ENCODE data around the gene DST.
"Not testable (repeated sequence)": the region's sequence is repeated elsewhere in the genome, so short reads cannot be mapped to it uniquely, and the experiment has no call there.

DST gene

DNA sequence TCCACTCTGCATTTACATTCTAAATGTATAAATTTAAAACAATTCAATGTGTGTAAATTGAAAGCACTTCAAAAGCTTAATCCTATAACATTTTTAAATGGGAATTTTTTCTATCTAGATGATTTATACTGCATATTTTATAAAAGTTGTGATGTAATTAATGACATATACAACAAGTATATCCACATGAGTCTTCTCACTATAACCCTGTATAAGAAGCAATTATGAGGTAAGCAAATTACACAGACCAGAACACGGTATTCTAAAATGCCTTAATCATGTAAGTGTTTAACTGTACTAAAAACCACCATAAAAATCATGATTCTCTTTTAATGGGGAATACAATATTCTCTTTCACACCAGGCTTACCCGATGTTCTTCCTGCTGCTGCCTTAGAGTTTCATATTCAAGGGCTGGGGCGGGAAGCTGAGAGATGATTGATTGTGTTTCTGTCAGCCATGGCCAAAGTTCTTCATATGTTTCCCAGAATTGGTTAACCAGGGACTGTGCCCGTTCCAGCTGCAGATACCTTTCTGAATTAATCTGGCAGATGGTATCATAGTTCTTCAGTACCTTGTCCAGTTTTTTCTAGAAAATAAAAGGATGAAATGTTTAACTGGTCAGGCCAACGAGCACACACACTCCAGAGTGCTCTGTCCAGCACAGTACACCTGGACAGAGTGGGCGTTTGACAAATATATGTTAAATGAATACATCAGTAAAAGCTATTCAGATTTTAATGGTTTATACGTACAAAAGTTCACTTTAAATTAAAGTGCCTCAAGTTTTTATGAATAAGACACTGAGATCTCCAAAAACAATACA, 127.4 kb downstream of the DST start:
- DNase-seq (ENCODE audit: low read depth): no peak

DNA sequence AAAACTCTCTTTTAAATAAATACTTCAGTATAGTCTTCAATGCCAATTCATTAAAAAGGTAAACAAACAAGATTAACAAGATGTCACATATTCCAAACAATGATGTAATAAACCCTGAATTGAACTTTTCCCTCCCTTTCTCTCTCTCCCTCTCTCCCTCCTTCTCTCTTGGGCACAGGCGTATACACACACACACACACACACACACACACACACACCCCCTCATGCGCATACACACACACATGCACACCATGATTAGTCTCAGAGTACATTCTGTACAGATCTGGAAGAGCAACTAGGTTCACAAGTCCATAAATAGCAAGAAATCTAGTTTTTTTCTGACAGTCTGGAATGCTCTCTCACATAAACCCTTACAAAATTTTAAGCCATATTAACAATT, 128.3 kb downstream of the DST start:
- DNase-seq (ENCODE audit: low read depth): no peak

DNA sequence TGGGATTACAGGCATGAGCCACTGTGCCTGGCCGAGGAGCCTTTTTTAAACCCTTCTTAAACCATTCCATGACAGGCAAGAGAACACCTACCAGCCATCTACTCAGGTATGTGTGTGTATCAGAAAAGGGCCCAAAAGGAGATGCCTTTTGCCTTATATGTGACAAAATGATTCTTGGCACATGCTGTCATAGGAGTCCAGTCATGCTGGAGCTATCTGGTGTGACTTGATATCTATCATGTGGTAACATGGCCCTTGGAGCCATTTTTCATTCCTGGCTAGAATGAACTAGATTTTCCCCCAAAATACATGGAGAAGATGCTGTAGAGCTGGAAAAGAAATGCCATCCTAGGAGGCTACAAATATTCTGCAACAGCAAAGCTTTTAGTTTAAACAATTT, 129.1 kb downstream of the DST start:
- DNase-seq (ENCODE audit: low read depth): no peak

DNA sequence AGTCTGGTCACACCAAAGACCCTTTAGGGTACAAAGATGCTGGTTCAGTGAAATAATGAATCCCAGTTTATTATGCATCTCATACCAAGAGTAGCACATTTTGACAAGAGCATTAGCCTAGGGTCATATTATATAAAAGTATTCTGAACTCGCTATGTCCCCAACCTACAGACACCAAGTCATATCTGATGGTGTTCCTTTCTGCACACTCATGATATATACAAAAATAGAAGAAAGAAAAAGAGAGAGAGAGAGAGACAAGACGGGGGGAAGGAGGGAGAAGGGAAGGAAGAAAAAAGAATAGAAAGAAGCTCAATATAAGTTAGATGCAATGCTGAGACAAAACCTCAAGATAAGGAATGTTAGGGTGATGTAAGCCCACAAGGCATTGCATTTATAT, 131.1 kb downstream of the DST start:
- no peak for DNase-seq (ENCODE audit: low read depth)

DNA sequence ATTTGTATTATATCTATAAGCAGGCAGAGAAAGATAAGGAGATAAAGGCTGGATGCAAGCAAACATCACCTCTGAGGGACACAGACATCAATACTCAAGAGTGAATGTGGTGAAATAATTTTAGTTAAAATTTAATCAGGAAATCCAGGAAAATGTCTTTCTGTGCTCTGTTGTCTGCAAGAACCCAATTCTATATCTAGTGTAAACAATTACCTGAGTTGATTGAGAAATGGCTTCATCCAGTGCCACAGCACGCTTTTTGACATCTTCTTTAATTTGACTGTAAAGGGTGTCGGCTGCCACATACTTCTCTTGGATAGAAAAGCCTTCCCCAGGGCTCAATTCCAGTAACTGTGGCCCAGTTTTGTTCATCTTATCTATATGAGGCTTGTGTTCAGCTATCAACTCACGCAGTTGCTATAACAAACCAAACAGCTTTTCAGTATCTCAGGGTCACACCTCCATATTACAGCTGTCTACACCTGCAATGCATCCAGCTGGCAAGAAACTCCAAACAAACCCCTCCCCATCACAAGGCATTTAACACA, 131.6 kb downstream of the DST start:
- DNase-seq (ENCODE audit: low read depth): no peak

DNA sequence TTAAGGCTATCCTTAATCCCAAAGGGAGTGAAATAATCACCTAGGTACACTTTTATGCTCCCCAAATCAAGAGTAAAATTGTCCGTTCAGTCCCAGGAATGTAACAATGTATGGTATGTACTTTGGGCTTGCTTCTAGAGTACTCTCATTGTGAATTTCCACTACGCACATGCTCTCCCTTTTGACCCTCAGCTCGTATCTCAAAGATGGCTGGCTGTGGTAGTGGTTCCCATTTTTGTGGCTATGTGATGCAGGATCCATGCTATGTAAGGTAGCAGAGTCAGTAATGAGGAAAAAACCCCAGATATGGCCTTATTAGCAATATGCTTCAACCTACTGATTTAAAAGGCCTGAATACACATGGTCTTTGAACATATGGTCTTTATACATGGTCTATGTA, 133.7 kb downstream of the DST start:
- no peak for DNase-seq (ENCODE audit: low read depth)

DNA sequence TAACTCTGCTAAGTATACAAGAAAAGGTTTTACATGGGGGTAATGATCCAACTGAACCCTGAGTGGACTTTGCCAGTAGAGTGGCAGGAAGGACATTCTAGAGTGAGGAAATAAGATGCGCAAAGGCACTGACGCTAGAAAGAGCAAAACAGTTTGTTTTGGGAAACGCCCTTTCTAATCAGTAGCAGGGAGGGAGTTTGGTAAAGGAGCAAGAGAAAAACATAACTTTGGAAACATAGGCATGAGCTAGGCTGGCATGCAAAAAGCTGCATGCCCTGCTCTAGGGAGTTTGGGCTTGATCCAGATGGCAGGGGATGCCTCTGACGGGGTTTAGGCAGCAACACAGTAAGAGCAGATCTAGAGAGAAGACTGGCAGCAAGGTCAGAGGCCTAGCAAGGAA, 135.2 kb downstream of the DST start:
- DNase-seq (ENCODE audit: low read depth): no peak

DNA sequence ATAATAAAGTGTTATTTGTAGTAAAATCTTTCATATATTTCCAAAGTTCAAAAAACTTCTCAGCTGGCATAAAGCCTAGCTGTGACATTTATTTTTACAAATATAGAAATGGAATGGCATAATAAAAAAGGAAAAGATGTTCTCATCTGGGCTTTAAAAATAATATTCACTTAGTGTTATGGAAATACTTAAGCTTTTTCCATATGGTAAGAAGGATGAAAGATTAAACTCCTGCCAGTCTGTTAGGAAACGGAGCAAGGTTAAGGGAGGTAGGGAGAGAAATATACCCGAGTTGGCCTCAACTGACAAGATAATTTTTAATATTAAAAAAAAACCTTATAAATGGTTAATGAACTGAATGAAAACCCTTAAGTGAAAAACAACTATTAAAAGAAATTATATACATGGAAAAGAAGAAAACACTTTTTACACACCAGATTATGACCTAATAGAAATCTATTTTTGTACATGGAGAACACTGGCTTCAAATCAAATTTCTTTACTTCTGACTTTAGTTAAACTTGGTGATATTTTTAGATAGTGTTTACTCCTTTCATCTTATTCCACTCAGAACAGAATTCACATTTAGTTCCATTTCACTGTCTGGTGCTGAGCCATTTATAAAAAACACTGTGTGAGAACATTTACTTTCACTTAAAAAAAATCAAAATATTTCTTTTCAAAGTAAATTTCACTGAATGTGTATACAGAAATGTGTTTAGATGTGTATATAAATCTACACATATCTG, 137.0 kb downstream of the DST start:
- no peak for DNase-seq (ENCODE audit: low read depth)

DNA sequence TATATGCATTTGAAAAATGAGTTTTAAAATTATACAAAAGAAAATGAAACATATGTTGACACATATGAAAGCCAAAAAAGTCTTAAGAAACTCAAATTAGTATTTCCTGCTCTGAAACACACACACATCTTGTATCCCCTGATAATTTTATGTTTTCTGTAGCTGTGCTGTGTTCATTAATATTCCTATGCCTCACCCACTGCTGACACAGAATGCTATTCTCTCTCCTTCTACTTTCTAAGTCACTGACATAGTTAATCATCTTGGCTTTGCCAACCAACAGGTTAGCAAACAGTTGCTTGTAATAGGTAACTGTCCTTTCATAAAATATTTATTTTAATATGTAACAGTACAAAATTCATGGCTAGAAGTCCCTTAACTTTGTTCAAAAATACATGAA, 140.7 kb downstream of the DST start:
- DNase-seq (ENCODE audit: low read depth): no peak

DNA sequence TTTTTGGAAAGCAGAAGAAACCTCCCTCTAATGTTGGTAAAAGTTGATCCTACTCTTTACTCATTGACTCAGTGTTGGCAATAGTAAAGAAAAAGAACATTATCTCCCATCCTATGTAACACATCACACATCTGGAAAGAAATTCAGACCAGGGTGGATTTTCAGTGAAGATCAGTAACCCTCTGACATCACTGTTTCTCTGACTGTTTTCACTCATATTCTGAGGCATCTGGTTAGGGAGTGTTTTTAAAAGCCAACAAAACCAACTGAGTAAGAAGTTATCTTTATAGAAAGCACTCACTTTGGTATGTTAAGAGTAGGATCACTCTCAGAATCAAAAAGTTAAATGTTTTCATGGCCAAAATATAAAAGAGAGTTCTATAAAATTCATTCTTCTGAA, 143.6 kb downstream of the DST start:
- DNase-seq (ENCODE audit: low read depth): no peak

DNA sequence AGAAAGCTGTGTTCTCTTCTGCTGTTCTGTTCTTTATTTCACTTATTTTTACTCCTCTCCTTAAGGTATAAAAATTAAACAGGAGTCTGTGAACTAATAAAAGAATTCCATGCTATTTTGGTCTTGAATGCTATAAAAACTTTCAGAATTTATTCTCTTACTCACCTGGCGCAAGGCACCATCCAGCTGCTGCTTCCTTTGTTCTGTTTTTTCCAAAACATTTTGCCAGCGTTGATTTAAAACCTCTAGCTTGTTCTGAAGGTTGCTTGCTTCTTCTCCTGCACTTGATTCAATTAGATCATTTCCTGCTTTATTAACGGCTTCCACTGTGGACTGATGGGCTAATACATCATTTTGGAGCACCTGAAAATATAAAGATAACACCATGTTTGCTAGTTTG, 145.0 kb downstream of the DST start:
- no peak for DNase-seq (ENCODE audit: low read depth)

DNA sequence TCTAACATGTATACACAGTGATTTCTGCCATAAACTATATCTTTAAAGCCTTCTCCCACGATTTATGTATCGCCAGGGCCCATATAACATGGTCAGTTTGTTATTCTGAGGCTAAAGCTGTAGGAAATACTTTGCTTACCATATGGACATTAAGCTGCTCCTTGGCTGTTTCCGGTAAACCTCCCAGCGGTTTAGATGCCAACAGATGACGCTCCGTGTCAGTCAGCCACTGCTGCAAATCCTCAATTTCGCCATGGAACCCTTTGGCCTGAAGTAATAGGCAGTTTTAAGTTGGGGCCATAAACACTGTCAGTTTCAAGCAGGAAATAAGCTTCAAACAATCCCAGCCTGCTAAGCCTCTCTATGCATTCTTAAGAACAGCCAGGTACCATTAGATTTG, 145.4 kb downstream of the DST start:
- no peak for DNase-seq (ENCODE audit: low read depth)

DNA sequence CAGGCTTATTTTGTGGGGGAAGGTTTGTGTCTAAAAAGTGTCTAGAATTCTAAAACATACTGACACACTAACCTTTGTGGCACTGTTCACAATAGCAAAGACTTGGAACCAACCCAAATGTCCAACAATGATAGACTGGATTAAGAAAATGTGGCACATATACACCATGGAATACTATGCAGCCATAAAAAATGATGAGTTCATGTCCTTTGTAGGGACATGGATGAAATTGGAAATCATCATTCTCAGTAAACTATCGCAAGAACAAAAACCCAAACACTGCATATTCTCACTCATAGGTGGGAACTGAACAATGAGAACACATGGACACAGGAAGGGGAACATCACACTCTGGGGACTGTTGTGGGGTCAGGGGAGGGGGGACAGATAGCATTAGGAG, 146.0 kb downstream of the DST start:
- DNase-seq (ENCODE audit: low read depth): not testable (repeated sequence)

DNA sequence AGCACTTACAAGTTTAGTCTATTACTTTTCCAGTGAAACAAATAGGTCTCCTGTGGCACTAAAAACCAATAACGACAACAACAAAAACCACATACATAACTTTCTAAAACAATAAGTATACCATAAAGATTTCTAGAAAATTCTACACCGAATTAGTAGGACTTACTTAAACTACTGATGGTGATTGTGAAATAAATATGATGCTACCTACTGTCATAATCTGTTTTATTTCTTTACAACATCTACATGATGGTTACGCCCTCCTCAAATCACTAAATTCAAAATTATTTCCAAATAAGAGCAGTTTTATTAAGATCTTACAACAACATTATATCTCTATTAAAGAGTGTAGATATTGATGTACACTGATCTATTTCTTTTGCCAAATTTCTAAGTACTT, 147.0 kb downstream of the DST start:
- DNase-seq (ENCODE audit: low read depth): no peak

DNA sequence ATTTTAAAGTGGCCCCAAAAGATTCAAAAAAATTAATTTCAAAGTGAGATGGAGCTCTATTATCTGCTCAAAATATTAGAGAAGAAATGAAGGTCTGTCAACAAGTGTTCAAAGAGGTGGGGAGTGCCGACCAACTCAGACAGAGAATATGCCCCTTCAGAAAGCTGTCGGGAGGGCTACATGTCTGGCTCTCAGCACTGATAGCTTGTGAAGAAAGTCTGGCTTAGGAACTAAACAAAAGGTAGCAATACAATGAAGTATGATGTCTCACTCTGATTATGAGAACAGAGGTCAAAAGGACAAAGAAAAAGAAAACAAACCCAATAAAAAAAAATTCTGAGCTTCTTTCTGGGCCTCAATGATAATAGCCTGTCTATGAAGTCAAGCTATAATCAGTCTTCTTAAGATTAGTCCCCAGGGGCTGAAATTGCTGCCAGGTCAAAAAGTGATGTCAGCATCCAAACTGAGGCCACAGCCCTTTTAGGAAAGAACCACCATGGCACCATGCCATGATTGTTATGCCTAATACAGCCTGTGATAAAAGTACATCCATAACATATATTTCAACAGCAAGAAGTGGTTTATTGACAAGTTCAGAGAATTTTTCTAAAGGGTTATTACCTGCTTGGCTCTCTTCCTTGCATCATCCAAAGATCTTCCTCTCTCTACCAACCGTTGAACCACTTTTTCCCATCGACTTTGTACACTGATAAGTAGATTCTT, 150.9 kb downstream of the DST start:
- no peak for DNase-seq (ENCODE audit: low read depth)

DNA sequence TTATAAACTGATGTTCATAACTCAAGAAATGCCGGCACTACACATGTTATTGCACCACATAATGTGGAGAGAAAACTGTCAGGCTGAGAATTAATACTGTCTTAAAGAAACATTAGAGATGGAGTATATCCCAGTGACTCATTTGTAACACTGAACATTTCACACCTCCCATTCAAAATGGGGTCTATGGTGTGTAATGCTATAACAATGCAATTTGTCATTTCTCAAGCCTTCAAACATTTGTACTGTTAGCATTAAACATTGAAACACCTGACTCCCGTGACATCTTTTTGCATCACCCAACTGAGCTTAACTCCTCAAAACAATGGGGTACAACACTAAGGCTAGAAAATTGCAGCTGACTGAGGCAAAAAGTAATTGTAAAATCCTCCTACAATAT, 151.7 kb downstream of the DST start:
- no peak for DNase-seq (ENCODE audit: low read depth)

DNA sequence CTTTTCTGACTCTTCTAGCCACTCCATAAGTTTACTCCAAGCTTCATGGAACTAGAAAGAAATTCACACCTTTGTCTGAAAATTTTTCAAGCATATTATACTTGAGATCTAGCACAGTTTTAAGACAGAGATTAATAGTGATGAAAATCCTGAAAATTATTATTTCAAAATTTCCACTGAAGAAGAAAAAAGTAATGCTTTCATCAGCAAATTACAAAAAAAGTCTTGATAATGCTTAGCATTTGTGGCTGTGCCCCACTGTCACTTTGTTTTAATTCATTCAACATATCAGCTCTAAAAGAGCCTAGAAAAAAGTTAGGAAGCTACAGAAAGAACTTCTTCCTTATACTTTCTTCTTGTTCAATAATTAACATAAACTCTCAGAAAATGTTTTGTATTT, 153.1 kb downstream of the DST start:
- no peak for DNase-seq (ENCODE audit: low read depth)

DNA sequence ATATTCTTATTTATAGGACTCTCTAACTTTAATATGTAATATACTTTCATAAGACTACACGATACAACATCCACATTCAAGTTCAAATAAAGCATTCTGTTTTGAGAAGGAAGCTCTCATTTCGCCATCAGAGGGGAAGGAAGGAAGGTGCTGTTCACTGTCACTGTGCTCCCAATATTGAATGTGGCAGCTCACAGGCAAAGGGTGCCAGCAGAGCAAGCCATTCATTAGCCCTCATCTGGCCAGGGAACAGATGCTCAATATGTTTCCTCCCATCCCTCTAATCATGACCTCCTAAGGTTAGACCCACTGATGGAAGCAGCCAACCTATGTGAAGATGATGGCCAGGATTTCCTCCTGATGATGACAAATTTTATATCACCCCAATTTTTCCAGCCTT, 154.4 kb downstream of the DST start:
- no peak for DNase-seq (ENCODE audit: low read depth)

DNA sequence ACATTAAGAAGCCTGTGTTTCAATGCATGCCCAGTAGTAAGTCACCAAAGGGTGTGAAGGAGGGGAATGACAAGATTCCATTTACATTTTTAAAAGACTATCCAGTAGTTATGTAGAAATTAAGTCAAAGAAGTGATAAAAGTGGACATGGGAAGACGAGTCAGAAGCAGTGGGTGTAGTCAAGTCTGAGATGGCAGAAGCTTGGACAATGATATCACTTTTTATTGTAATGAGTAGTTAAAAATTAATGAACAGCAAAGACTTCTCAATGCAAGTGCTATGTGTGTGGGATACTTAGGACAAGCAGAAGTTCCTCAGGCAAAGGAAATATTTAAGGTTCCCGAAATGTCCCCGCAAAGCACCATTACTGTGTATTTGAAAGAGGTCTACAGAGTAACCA, 156.0 kb downstream of the DST start:
- DNase-seq (ENCODE audit: low read depth): no peak

DNA sequence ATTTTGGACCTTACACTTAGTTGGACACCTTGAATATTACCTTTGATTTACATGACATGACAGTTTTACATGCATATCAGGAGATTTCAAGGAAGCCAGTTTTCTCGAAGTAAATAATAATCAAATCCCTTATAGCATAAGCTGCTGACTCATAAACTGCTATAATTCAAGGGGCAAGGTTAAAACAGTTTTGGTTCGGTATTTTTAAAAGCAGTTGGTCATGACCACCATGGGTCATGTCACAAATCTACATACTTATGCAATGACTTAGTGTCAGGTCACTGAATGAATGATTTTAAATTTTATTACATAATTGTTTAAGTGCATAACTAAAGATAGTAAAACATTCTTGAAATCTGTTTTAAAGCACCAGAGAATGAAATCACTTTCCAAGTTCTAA, 158.0 kb downstream of the DST start:
- DNase-seq (ENCODE audit: low read depth): no peak

DNA sequence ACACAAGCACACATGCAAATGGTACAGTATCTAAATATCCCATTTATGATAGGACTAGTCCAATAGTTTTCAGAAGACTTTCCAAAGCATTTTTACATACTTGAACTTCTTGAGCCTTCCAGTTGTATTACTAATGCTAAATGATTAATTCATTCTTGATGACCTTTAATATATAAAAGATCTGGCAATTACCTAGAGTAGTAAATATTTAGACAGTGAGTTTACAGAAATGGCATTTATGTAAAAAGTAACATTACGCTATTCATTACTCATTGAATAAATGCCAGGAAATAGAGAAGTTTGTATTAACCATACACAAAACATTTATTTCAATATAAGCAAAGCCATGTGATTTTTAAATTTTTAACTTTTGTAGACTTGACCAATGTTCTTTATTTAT, 158.8 kb downstream of the DST start:
- no peak for DNase-seq (ENCODE audit: low read depth)

DNA sequence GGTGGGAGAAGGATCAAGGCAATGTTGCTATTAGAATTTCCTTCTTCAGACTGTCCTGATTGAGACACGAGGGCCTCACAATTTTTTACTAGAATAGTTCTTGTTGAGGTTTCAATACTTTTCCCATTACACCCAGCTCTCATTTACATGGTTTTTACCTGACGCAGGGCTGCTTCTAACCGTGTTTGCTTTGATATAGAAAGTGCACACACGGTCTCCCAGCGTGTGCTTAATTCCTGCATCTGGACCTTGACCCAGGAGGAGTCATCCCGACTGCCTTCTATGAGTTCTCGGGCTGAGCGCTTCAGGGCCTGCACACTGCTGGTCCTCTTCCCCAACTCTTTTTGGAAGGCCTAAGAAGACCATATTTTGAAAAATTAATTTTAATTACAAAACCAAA, 160.2 kb downstream of the DST start:
- DNase-seq (ENCODE audit: low read depth): no peak

DNA sequence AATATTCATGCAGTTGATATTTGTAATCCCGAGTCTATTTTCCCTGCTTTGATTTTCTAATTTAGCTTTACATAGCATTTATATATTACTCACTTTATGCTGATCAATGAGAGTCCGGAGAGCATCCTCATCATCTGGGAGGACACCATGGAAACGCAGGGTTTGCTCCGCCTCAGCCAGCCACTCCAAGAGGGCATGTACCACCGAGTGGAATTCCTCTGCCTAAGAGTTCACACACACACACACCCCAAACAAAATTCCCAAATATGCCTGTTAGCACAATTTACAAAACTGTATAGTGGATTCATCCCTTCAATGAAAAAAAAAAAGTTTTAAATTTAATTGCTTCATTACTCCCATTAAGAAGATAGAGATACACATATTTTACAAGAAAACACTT, 160.7 kb downstream of the DST start:
- no peak for DNase-seq (ENCODE audit: low read depth)

Data from activated T-cell treated with anti-CD3 and anti-CD28 coated beads for 1 hour (primary cell).